Measurements from ENCODE around the gene ACKR3. TPM values are rescaled to one million over a fixed set of nuclear protein-coding genes. Genes with fewer than 3 reads are reported as not detected.

ACKR3 gene
- total and polyA plus RNA-seq, 10 of the 15 experiments (the other 5 are each of a cell fraction or from before 2014, with no cell fraction given) = 3.0 to 154 (median 6.4) TPM

- ChIA-PET SMC1A (ENCODE audit: uncharacterized antibody, unreplicated experiment) (interaction anchor here (1.0 to 1.2 kb wide), 5 partner anchors 25 to 499 kb away, joined by 3 to 4 read pairs (median 4); no protein-coding TSS in a partner anchor), CTCF (interaction anchor here (0.5 to 2.0 kb wide), 2 partner anchors 63 to 66 kb away, joined by 3 to 8 read pairs; no protein-coding TSS in a partner anchor)
Measured at GRCh38 chr2:236576087-236576486, 6.5 kb downstream of the ACKR3 start.

More at GRCh38 chr2:236576087-236576486, 6.5 kb downstream of the ACKR3 start:
- no peaks in the 10 kb centered on the region for H3K27me3 ChIP-seq (replicated peaks in 1 of 2; ENCODE audit: control insufficient read depth in 2 of 2, insufficient read depth in 2 of 2, low read length in 1 of 2)
- peaks cover 1% of the 10 kb centered on the region for H3K4me1 ChIP-seq (ENCODE audit: control insufficient read depth, insufficient read depth, low read length)
- POLR2A ChIA-PET = no interaction called here
- H3K9me3 ChIP-seq (replicated peaks; ENCODE audit: control insufficient read depth, insufficient read depth, low read length) = no peaks in the 10 kb centered on the region; the same call in 2 of the 3 replicates
- intact Hi-C loops (cut with micrococcal nuclease; ENCODE audit: unreplicated experiment) (no loop called here), in situ Hi-C loops (cut with MboI) (no loop called here)
- peaks cover 5 to 6% of the 10 kb centered on the region in 2 experiments; a peak in 3 of 4 replicates for H3K36me3 ChIP-seq (ENCODE audit: control insufficient read depth in 2 of 2, insufficient read depth in 2 of 2, low read length in 1 of 2)
- H3K27ac ChIP-seq (ENCODE audit: control insufficient read depth, insufficient read depth) = no peak overlapping the region
- WGBS (ENCODE audit: insufficient coverage, insufficient replicate concordance, low lambda C conversion rate, missing lambda C conversion rate) = 79% methylated on average over 8 of the region's 8 CpGs
- DNase-seq (ENCODE audit: low read depth, low spot score) (no peak), FAIRE-seq (no peak), ATAC-seq (no peak)
- RAD21 ChIA-PET (ENCODE audit: unreplicated experiment) = interaction anchor here (0.9 to 1.9 kb wide), 2 partner anchors 13 to 63 kb away, joined by 3 to 7 read pairs; no protein-coding TSS in a partner anchor
- no TSS peak for BruUV-seq (replicated peaks)
- H4K20me1 ChIP-seq (ENCODE audit: control insufficient read depth, insufficient read depth) = peaks cover 2% of the 10 kb centered on the region; the same call in 1 of the 2 replicates
- peaks cover 20% of the 10 kb centered on the region for H3K79me2 ChIP-seq (ENCODE audit: control insufficient read depth, insufficient read depth, low read length)
- no peak overlapping the region for H3K4me2 ChIP-seq (ENCODE audit: control insufficient read depth, insufficient read depth)
- TF ChIP-seq ATF3 (IDR thresholded peaks at IDR 0.05; ENCODE audit: borderline replicate concordance, extremely low read depth, low read depth, low read length) (no peak), ZNF687 (IDR thresholded peaks at IDR 0.05) (no peak), NFIC (IDR thresholded peaks at IDR 0.05; ENCODE audit: low read depth, low read length) (no peak), RELA (IDR thresholded peaks at IDR 0.05; ENCODE audit: borderline replicate concordance, partially characterized antibody) (no peak), KLF5 (IDR thresholded peaks at IDR 0.05; ENCODE audit: partially characterized antibody) (no peak)
- no peak overlapping the region for H2AFZ ChIP-seq (ENCODE audit: control insufficient read depth, low read depth, low read length)
- no peak overlapping the region for H3K4me3 ChIP-seq
- no peak overlapping the region for H3K9ac ChIP-seq (ENCODE audit: control insufficient read depth, insufficient read depth, low read length)
